ENCODE data around the gene MRPL43. TPM values are rescaled to one million over a fixed set of nuclear protein-coding genes. Genes with fewer than 3 reads are reported as not detected.
A peak's percentile ranks its signal among the peaks of the same experiment; 100 is the strongest.

The MRPL43 gene
- total and polyA plus RNA-seq, 10 of the 15 experiments (the other 5 are each of a cell fraction or from before 2014, with no cell fraction given) = 16.6 to 108 (median 65.1) TPM

GRCh38 chr10:101031128-101031795, 44.0 kb upstream of the MRPL43 start, which contains the start of the genes PDZD7 and SFXN3 (continued):
- TF ChIP-seq ATF3 (IDR thresholded peaks at IDR 0.05; ENCODE audit: borderline replicate concordance, extremely low read depth, low read depth, low read length) = no peak
- peak; percentile 53; the same call in 1 of the 2 replicates for TF ChIP-seq CREB1 (IDR thresholded peaks at IDR 0.05; ENCODE audit: low read depth)
- TF ChIP-seq FOS (IDR thresholded peaks at IDR 0.05; ENCODE audit: borderline replicate concordance, extremely low read depth, insufficient read length) = peak; percentile 67
- TF ChIP-seq EZH2 (IDR thresholded peaks at IDR 0.05; ENCODE audit: borderline replicate concordance, control insufficient read depth, low read depth, low read length) = no peak
- peak; percentile 90 for TF ChIP-seq CHD2 (IDR thresholded peaks at IDR 0.05; ENCODE audit: borderline replicate concordance, low read depth, low read length)
- no peak for TF ChIP-seq USF1 (IDR thresholded peaks at IDR 0.05; ENCODE audit: borderline replicate concordance, extremely low read length, insufficient read depth, low read depth, low read length)
- peak; percentile 99 for TF ChIP-seq NFYB (IDR thresholded peaks at IDR 0.05; ENCODE audit: insufficient read depth, low read depth, low read length)
- TF ChIP-seq ZNF592 (IDR thresholded peaks at IDR 0.05) = no peak
- TF ChIP-seq E4F1 (IDR thresholded peaks at IDR 0.05; ENCODE audit: borderline replicate concordance, partially characterized antibody) = no peak
- TF ChIP-seq NKRF (conservative IDR thresholded peaks at IDR 0.05) = no peak
- TF ChIP-seq TCF3 (IDR thresholded peaks at IDR 0.05; ENCODE audit: borderline replicate concordance, insufficient read depth, low read depth, low read length) = no peak
- TF ChIP-seq CREM (IDR thresholded peaks at IDR 0.05; ENCODE audit: low read depth) = no peak
- TF ChIP-seq CBX3 (IDR thresholded peaks at IDR 0.05; ENCODE audit: borderline replicate concordance, low read depth) = no peak
- no peak for TF ChIP-seq POLR2AphosphoS2 (IDR thresholded peaks at IDR 0.05; ENCODE audit: low read depth, low read length)
- TF ChIP-seq PAX5 (IDR thresholded peaks at IDR 0.05; ENCODE audit: borderline replicate concordance, low read depth, low read length) = no peak
- peak; percentile 99 for TF ChIP-seq DPF2 (IDR thresholded peaks at IDR 0.05)
- TF ChIP-seq SP1 (IDR thresholded peaks at IDR 0.05; ENCODE audit: low read depth, low read length) = peak; percentile 97
- no peak for TF ChIP-seq ZSCAN29 (IDR thresholded peaks at IDR 0.05)

All from GM12878 (cell line).